ENCODE measurements around the gene CNTRL.
A peak's percentile ranks its signal among the peaks of the same experiment; 100 is the strongest.

The CNTRL gene

DNA sequence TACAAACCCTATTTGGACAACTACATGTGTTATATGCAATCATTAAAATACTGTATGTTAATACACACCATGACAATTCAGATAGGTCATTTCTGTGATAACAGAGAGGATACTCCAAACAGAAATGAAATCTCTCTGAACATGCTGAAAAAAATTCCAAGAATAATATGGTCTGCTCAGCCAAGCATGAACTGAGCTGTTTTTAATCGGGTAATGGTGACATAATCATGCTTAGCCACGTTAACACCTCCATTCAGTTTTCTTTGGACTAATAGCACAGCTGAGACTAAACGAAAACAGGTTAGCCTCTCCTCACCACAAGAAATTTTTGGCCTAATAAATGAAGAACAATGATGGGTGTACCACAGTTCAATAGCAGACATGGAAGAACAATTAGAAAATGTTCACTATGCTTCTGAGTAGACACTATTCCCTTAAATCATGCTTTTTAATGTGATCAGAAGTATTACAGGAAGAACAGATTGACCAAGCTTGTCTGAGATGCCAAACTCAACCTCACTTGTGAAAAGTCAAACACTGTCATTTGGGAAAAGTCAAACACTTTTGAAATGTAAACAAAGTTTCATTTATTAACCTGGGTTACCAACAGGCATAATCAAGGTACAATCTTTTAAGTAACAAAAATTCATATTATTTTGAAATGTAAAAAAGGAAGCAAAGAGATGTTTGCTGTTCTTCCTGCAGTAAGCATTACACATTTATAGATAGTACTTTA lies 107.5 kb downstream of the CNTRL start:
- no peak for DNase-seq

DNA sequence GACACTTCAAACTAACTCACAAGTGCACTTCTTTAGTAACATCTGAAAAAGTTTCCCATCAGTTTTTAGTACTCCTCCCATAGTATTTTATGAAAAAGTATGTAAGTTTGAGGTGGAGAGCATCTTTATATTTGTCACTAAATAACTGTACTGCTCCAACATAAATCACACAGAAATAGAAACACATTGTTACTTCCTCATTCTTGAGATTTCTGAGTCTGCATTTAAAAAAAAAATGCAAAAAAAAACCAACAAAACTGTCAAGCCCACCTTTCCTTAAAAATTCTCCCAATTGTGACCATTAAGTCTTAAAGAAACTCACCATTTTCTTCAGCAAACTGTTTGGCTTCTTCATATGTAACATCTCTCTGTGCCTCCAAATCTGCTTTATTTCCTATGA lies 108.2 kb downstream of the CNTRL start:
- no peak for DNase-seq

DNA sequence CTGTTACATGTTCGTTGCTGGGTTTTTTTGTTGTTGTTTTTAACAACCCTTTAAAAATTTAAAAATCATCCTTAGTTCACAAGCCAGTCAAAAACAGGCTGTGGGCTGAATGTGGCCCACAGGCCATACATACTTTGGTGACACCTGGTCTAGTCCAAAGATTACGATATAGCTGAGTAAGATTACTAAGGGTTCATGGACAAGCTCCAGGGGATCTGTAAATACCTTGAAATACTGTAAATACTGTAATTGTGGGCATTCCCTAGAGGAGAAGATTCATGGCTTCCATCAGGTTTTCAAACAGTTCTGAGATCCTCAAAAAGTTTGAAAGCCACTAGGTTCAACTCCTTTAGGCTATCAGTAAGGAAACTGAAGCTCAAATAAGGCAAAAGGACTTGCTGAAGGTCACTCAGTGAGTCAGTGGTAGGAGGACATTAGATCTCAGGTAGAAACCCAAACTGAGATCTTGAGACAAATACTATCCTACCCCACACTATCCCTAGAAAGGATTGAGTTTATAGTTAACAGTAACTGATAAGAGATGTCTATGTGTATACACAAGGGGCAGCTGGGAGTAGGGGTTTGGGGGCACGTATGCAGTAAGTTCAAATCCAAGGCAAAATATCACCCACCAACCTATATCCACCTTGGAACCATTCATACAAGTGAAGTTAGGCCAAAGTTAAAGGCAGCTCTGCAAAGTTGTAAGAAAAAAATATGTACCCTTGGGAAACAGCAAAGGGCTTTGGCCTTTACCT lies 109.1 kb downstream of the CNTRL start:
- no peak for DNase-seq

DNA sequence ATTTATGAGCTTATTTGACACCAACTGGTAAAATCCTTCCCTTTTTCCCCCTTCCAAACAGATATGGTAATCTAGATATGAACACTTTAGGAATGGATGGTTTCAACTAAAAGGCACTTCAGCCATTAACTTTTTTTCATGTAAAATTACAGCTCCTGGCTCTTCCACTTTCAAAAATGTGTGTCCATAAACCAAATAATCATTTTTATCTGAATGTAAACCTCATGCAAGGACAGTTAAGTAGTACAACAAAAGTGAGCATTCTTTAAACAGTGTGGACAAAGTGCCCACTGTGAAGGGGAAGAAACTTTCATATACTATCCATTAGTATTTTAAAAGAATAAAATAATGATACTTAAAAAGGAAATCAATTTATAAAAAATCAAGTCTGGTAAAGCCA lies 109.7 kb downstream of the CNTRL start:
- DNase-seq = no peak

DNA sequence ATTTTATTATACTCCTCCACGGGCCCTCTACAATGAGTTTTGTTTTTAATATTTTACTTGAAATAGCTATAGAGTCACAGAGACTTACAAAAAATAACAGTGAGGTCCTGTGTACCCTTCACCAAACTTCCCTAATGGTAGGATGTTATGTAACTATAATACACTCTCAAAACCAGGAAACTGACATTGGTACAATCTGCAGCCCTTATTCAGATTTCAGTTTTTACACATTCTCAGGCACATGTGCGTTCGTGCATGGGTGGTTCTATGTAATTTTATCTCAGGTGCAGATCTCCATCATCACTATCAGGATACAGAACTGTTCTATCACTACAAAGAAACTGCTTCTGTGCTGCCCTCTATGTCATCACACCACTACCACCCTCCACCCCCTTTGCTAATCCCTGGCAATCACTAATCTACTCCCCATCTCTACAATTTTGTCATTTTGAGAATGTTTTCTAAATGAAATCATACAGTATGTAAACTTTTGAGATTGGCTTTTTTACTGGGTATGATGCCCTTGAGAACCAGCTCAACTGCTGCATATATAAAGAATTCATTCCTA lies 110.5 kb downstream of the CNTRL start:
- DNase-seq = no peak

DNA sequence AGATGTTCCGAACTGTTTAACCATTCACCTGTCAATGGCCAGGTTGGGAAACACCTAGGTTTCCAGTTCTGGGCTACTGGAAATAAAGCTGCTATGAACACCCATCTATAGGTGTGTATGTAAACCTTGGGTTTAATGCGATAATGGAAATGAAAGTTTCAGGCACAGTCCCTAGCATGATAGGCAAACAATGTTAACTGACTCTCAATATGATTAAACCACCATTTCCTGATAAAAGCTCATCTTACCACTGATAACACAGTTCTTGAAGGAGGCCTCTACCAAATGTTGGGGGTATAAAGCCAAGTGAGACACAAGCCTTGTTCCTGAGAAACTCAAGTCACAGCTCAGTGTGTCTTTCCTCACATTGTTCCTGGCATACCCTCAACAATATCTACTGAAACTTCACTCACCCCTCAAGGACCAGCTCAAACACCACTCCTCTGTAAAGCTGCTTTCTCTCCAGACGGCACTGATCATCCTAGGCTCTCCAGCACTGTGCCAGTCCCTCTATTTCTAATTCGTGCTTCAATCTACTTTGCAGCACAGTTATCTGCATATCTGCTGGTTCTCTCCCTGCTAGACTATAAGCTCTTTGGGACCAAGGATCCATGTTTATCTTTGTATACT lies 111.1 kb downstream of the CNTRL start:
- DNase-seq = no peak

DNA sequence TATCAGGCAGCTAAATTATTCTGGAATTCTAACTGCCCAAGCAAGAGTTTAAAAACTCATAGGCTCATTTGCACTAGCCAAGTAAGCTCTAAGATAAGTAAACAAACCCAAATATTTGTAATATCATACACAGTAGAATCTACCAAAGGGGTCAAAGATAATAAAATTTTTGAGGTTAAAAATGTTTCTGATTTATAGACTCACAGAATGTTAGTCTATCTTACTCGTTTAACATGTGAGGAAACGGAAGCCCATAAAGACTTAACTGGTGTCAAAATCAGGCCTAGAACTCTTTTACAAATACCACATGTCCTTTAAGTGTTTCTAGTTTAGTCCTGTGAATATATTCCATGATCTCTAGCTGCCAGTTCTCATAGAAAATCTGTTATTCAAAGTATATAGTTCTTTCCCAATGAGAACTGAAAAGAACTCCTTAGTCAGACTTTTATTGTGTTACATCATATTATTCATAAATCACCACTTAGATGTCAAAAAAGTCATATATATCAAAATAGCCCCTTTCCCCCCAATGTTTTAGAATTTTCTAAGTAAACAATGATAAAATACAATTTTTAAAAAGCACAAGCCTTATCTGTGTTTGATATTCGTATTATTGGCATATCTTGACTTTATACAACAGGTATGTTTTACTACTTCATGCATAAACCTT lies 113.0 kb downstream of the CNTRL start:
- DNase-seq = no peak

DNA sequence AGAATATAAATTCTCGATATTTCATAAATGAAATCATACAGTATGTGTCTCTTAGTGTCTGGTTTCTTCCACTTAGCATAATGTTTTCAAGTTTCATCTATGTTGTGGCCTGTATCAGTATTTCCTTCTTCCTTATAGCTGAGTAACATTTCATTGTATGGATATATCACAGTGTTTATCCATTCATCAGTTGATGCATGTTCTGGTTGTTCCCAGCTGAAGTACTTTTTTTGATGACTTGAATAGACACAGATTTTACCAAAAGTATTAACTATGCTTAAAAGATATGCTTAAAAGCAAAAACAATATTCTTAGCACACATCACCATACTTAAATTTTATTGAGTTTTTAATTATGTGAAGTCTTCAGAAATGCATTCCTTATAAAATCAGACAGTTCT lies 114.3 kb downstream of the CNTRL start:
- DNase-seq = no peak

DNA sequence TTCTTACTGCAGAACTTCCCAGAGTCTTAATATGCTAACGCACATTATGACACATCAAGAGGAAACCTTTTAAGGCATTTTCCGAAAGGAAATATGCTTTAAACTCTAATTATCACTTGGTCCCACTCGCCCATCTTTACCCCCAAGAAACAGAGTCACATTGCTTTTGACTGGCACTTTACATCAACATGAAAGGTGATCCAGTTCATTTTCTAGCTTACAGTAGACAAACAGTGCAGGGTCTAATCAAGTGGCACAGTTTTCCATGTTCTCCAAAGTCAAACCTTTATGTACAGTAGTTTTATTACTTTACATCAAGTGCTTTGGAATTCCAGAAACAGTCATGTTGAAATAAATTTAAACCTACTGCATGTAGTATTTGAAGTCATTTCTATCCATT lies 114.9 kb downstream of the CNTRL start:
- DNase-seq = no peak

DNA sequence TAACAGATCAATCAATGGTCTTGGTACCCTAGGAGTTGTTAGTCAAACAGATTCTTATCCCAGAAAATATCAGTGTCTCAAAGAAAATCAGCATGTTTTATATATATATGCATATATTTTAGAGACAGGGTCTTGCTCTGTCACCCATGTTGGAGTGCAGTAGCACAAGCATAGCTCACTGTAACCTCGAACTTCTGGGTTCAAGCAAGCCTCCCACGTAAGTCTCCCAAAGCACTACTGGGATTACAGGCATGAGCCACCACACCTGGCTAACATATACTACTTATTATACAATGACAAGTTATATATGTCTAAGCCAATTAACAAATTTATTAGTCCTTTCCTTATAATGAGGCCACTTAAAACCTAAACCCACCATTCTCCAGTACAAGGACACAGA lies 116.5 kb downstream of the CNTRL start:
- no peak for DNase-seq

DNA sequence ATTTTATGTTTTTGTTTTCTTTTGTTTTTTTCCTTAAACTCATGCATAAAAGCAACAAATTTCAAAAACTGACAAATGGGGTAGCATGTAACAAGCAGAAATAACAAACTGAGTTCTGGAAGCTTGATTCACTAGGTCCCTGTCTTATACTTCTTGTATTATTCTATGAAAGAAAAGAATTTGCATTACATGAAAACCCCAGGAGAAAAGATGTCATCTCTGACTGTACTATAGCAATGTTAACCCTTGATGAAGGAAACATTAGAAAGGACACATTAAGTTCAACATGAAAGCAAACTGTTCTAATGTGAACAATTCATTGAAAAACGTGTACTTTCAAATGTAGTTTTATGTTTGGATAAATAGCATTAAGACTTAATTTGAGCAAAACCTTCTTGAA lies 117.8 kb downstream of the CNTRL start:
- DNase-seq = no peak

DNA sequence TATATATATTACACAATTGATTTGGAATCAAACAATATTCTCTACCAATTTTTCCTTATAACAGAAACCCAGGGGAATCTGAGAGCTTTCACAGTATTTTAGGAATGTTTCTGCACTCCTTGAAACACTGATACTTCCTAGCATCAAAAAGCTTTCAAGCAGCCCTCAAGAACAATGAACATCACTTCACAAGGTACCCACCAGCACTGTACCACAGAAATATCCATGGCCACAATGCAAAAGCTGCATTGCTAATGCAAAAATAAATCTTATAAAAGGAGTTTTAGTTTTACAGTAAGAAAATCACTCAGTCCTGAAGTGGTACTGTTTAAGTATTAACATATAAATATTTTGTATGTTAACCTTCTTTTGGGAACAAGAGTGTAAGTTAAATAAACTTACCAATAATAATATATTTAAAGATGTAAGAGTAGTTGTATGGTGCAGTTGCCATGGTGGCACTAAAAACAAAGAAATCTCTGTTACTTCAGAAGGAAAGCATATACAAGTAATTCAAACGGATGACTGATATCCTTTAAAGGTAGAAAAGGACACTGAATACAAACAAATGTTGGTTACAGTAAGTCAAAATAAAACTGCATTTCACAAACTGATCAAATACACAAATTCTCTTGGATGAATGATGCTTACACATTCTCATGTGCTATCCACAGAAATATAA lies 118.3 kb downstream of the CNTRL start:
- DNase-seq = no peak

DNA sequence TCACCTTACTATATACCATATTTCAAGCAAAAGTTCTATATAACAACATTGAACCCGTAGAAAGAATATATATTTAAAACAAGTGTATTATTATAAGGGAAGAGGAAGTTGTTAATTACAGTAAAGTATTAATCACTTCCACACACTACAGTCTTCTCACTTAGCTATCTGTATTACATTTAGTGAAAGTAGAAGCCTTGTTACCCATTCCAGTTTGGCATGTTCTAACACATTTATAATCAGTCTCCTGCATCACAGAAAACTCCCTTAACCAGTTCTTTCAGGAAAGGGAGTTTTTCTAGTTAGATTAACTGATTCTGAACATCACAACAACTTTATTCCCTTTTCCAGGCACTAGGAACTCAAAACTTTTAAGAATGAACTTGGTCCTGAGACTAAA lies 120.0 kb downstream of the CNTRL start:
- DNase-seq = no peak

DNA sequence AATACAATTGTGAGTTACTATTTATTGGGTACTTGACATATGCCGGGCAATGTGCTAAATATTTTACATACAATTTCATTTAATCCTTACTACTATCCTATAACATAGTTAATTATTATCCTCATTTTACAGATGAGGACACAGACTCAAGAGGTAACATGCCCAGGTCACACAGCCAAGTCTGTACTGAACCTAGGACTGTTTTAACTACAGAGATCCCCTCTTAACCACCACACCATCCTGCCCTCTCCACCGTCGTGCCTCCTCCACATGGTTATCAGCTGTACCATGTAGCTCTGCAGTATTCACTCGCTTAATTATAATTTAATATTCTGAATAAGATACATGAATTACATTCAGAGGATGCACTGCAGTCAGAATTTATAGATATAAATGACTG lies 121.6 kb downstream of the CNTRL start:
- no peak for DNase-seq

DNA sequence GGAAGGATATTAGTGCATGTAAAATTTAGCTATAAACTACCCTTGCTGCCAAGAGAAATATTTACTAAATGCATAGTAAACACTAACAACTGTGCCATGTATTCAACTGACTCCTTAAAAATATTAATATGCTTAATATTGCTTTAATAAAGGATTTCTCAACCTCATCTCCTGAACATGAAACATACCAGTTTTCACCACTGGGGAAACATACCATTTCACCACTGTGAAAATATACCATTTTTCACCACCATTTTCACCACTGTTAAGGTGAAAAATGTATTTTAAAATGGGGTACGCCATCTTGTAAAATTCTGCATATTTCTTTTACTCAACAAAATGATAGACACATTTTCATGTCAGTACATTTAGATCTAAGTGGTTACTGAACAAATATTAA lies 122.4 kb downstream of the CNTRL start:
- no peak for DNase-seq

DNA sequence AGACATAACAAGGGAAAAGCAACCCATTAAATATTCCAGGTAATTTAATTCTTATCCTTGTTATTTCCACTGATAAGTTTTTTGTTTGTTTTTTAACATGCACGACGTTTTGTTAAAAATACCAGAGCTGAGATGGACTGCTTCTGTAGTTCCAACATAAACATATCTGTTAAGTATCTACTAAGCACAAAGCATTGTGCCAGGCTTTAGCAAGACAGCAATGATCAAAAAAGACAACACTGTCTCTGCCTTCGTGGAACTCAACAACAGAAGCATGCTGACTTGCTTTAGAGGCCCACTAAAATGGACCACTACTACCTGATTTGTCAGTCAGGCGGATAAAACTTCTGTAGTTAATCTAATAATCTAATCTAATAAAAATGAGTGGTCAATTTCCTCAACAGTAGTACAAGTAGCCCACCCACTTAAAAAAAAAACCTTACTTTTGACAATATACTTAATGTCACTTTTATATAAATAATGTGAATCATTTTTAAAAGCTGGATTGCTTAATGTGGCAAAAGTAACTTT lies 123.8 kb downstream of the CNTRL start:
- no peak for DNase-seq

DNA sequence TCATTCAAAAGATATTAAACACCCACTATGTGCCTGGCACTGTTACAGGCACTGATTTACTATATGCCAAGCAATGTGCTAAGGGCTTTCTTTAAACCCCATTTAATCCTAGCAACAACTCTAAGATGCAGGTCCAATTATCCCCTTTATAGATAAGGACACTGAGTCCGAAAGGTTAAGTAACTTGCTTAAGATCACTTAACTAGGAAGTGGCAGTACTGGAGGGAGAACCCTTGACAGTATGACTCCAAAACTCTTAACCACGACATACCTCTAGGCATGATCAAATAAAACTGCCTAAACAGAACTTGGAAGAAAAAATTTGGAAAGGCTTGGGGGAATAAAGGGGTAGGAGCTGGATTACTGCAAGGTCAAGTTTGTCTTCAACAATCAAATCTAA lies 125.2 kb downstream of the CNTRL start:
- DNase-seq = no peak

DNA sequence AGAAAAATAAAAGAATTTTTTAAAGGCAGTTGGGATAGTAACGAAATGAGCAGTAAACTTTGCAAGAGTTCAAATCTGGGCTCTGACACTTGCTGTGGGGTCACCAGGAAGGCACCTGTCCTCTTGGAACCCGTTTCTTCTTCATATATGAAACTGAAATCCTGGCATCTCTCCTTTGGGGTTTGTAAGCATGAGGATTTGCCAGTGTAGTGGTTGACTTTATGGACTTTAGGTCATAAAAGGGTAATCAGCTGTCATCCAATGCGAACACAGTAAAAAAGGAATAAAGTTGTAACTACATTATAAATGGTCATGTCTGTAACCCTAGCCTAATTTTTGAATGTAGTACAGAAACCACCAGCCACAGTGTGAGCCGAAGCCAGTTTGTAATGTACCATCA lies 125.6 kb downstream of the CNTRL start:
- DNase-seq = no peak

DNA sequence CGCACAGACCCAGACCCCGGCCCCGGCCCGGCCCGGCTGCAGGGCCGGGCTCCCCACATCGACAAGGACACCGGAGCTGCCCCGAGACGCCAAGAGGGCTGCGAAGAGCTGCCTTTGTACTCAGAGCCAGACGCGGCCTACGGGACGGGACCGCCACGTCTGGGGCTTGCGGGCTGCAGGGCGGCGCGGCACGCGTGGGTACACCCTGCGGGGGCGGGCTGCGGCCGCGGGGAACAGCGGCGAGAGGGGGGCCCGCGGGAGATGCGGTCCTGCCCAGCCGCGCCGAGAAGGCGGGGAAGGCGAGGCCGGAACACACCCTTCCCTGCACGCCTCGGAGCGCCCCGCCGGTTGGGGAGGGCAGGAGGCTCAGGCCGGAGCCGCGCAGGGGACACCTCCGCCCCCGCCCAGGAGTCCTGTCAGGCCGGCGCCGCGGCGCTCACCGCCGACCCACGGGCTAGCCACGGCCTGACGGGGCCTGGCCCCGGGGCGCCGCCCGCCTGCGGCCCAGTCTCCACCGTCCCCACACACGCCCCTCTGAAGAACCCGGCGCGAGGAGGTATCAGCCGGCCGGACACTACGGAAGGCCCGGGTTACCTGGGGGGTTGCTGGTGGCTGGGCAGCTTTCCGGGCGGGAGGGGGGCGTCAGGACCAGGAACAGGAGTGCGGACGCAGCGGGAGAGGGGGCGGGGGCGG lies 126.4 kb downstream of the CNTRL start:
- DNase-seq = no peak

DNA sequence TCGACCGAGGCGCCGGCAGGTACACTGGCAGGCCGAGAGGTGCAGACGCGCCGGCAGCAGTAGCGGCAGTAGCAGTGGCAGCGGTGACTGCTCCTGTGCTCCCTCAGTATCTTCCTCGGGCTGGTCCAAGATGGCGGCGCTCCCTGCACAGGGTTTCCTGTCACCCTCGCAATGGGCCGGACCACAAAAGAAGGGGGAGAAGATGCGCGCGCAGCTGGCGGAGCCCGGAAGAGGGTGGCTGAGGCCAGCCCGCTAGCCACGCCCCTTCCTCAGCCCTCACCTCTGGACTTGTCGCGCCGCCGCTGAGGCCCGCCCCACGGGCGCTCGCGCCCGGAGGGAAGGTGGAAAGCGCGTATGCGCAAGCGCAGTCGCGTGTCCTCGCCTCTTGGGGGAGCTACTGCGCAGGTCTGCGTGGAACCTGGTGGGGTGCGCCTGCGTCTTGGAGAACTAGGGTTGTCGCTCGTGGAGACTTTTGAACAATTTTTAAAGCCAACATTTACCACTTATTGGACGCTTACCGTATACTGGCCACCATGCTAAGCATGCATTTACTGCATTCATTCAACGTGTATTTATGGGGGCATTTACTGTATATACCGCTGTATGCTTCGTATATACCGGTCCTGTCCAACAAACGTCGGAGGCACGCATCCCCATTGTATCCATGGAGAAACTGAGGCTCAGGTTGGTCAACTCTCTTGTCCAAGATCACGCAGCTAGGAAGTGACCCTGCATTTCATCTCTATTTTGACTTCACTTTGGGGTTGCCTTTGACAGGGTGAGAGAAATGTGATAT lies 127.2 kb downstream of the CNTRL start, which contains the start of gene RAB14:
Gene RAB14, minus strand, starts transcription at position 132 of the 796 bp plus-strand sequence. CDS start 8,457 bp downstream, outside the sequence.
- peak; percentile 92 for DNase-seq

DNA sequence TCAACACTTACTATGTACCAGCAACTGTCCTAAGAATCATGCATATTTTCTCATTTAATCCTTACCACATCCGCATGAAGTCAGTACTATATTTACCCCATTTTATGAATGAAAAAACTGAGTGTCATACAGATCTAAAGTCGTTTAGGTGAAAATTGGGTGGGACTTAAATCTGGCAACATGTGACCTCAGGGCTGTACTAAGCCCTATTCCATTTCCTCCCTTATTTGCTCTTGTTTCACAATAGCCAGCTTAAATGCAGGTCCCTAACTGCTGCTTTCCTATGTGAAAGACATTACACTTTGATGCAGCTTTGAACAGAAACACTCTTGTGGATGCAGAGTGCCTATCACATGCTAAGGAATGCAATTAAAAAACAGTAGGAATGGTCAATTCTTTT lies 129.4 kb downstream of the CNTRL start:
- no peak for DNase-seq

All from NCI-H1436 treated with DMSO at 0.1 percent for 48 hours (cell line).